K562 (cell line): ENCODE measurements around the gene ZSWIM6. TPM values are rescaled to one million over a fixed set of nuclear protein-coding genes. Genes with fewer than 3 reads are reported as not detected.

ENCODE experiments used
- ATAC-seq: fragments of 200-7000 bp; cut with Tn5 transposase; 3 replicates; pipeline ENCODE4 v1.9.1; 2020; ENCODE audit warnings: moderate library complexity
- BruUV-seq: library from RNA; stranded (reverse); fragments of 400-500 nt; replicated peaks from 2 replicates; lab custom pipeline; 2021; lab: Mats Ljungman, UMichigan
- CTCF ChIA-PET: fragments of 300-600 bp; formaldehyde crosslinking; extraction: SDS; loops from one replicate; lab custom pipeline; 2021; ENCODE audit warnings: low intra/inter-chr PET ratio; lab: Yijun Ruan, JAX
- POLR2A ChIA-PET: fragments of 300-600, 350-650 bp; sonication (Branson Sonifier 250); formaldehyde crosslinking; extraction: SDS; loops from one replicate; lab custom pipeline; 2021; ENCODE audit warnings: antibody characterized with exemption, inconsistent platforms; lab: Yijun Ruan, JAX
- DNase-seq, 4 experiments: peaks; one replicate each; pipeline versions ENCODE4 v3.0.0 to v3.0.0-alpha.2; 2011 to 2018; ENCODE audit warnings: low spot score in 3 of 4, mixed read lengths in 3 of 4; ENCODE audit errors: extremely low read depth in 1 of 4
- FAIRE-seq: peaks from 2 replicates; lab custom pipeline; 2011; peaks lifted over from hg19 to GRCh38; lab: Jason Lieb, UNC
- H2AFZ ChIP-seq: 2 replicates; pipeline ENCODE4 v1.6.0; 2011; ENCODE audit warnings: low read depth, low read length, control low read depth, inconsistent platforms
- H3K27ac ChIP-seq: fragments of 200-600 bp; 3 replicates; pipeline ENCODE4 v1.8.0; 2011; ENCODE audit warnings: low read depth, mild to moderate bottlenecking, control low read depth, inconsistent platforms, low read length, moderate library complexity, mixed read lengths; ENCODE audit errors: extremely low read depth
- H3K27me3 ChIP-seq, 2 experiments: fragments of 300-600 bp in 1 of 2; 2 replicates in 1 of 2; 3 replicates in 1 of 2; pipeline versions ENCODE4 v1.6.0 to v1.8.0; 2011; ENCODE audit warnings: inconsistent platforms in 2 of 2, low read length in 2 of 2, mild to moderate bottlenecking in 1 of 2, mixed read lengths in 1 of 2, moderate library complexity in 1 of 2; ENCODE audit not compliant: control insufficient read depth in 2 of 2, insufficient read depth in 2 of 2
- H3K36me3 ChIP-seq: fragments of 300-600 bp; 3 replicates; pipeline ENCODE4 v1.8.0; 2011; ENCODE audit warnings: mild to moderate bottlenecking, low read length, inconsistent platforms; ENCODE audit not compliant: control insufficient read depth, insufficient read depth
- H3K4me1 ChIP-seq, 2 experiments: fragments of 200-600 bp in 1 of 2; replicated peaks in 1 of 2; 2 replicates in 1 of 2; 3 replicates in 1 of 2; pipeline versions ENCODE4 v1.5.1 to v1.8.0; 2011; ENCODE audit warnings: inconsistent platforms in 2 of 2, low read length in 2 of 2, mild to moderate bottlenecking in 1 of 2, mixed read lengths in 1 of 2, moderate library complexity in 1 of 2; ENCODE audit not compliant: control insufficient read depth in 2 of 2, insufficient read depth in 2 of 2
- H3K4me2 ChIP-seq: 2 replicates; pipeline ENCODE4 v1.6.1; 2011; ENCODE audit warnings: low read length, control low read depth, inconsistent platforms, mixed read lengths; ENCODE audit not compliant: insufficient read depth
- H3K4me3 ChIP-seq: fragments of 200-600 bp; sonication (generic), shearing (Covaris generic); 2 replicates; pipeline ENCODE4 v1.5.1; 2016; ENCODE audit warnings: control low read depth, inconsistent platforms
- H3K79me2 ChIP-seq: fragments of 200-600 bp; 3 replicates; pipeline ENCODE4 v1.8.0; 2011; ENCODE audit warnings: low read length, inconsistent platforms; ENCODE audit not compliant: control insufficient read depth, insufficient read depth
- H3K9ac ChIP-seq, 2 experiments: 2 replicates each; pipeline versions ENCODE4 v1.6.0 to v1.6.1; 2011; ENCODE audit warnings: low read depth in 2 of 2, low read length in 2 of 2, control low read depth in 1 of 2, inconsistent platforms in 1 of 2, mild to moderate bottlenecking in 1 of 2, mixed read lengths in 1 of 2; ENCODE audit not compliant: insufficient read depth in 1 of 2
- H3K9me1 ChIP-seq: one replicate; pipeline ENCODE4 v1.6.0; 2011; ENCODE audit warnings: inconsistent platforms, mild to moderate bottlenecking, low read length, moderate library complexity; ENCODE audit not compliant: control insufficient read depth, insufficient read depth
- H3K9me3 ChIP-seq: replicated peaks from 2 replicates; pipeline ENCODE4 v1.5.1; 2011; ENCODE audit warnings: low read depth, low read length, inconsistent platforms; ENCODE audit not compliant: control insufficient read depth, insufficient read depth
- H4K20me1 ChIP-seq: replicated peaks from 2 replicates; pipeline ENCODE4 v1.6.1; 2011; ENCODE audit warnings: low read length, inconsistent platforms, mixed read lengths; ENCODE audit not compliant: control insufficient read depth, insufficient read depth
- MXI1 ChIP-seq: IDR thresholded peaks from 2 replicates; pipeline ENCODE4 v1.6.1; 2011; ENCODE audit warnings: low read depth, mild to moderate bottlenecking, improper control_type of control experiment, low read length
- PML ChIP-seq: IDR thresholded peaks from 2 replicates; pipeline ENCODE4 v1.6.1; 2012; ENCODE audit warnings: low read length, inconsistent platforms
- SMARCB1 ChIP-seq: IDR thresholded peaks from 2 replicates; pipeline ENCODE4 v1.6.1; 2011; ENCODE audit warnings: improper control_type of control experiment, low read depth; ENCODE audit not compliant: insufficient read length
- SUPT5H ChIP-seq: fragments of 450-650 bp; IDR thresholded peaks from 2 replicates; pipeline ENCODE4 v1.6.1; 2016
- TOE1 ChIP-seq, 2 experiments: fragments of 450-650 bp in 1 of 2; sonication (generic) in 1 of 2; formaldehyde crosslinking in 1 of 2; IDR thresholded peaks; 2 replicates each; pipeline versions ENCODE4 v1.7.1 to v1.8.0; 2016 to 2022; ENCODE audit warnings: borderline replicate concordance in 2 of 2, mild to moderate bottlenecking in 2 of 2, antibody characterized with exemption in 1 of 2, inconsistent platforms in 1 of 2, low read depth in 1 of 2, missing genetic modification reagents in 1 of 2, moderate library complexity in 1 of 2
- YY1 ChIP-seq, 3 experiments: IDR thresholded peaks; 2 replicates each; pipeline ENCODE4 v1.6.1; 2011; ENCODE audit warnings: low read length in 2 of 3, mild to moderate bottlenecking in 2 of 3, moderate library complexity in 2 of 3, borderline replicate concordance in 1 of 3, control low read depth in 1 of 3, low read depth in 1 of 3; ENCODE audit not compliant: insufficient read depth in 3 of 3, insufficient replicate concordance in 2 of 3, control insufficient read depth in 1 of 3, insufficient read length in 1 of 3; ENCODE audit errors: extremely low read depth in 1 of 3
- ZKSCAN8 ChIP-seq: fragments of 200-800 bp; sonication (Bioruptor generic); IDR thresholded peaks from 2 replicates; pipeline ENCODE4 v1.6.1; 2016; ENCODE audit warnings: missing genetic modification characterization, missing compliant biosample characterization
- ZNF507 ChIP-seq: conservative IDR thresholded peaks from 2 replicates; pipeline ENCODE4 v1.6.1; 2017; ENCODE audit warnings: missing genetic modification characterization, missing compliant biosample characterization
- WGBS: fragments of 100-300 bp; shearing (Covaris generic); methylation state at CpG from one replicate; pipeline ENCODE4 v1.1.6; 2016; ENCODE audit warnings: low coverage, mixed read lengths; ENCODE audit not compliant: insufficient coverage; ENCODE audit errors: missing lambda C conversion rate; 5-methylcytosine and 5-hydroxymethylcytosine counted together
- in situ Hi-C: fragments of 300-500 bp; cut with MboI; formaldehyde crosslinking; loops from 4 replicates; pipeline ENCODE4 v1.15.0; 2018; ENCODE audit warnings: inconsistent platforms, mixed read lengths
- intact Hi-C: fragments of 100-400 bp; cut with micrococcal nuclease; formaldehyde crosslinking; loops from 2 replicates; pipeline ENCODE4 v1.14.2; 2022
- polyA plus RNA-seq, 8 experiments: library from polyadenylated mRNA; depleted of rRNA in 4 of 8; stranded (reverse) in 5 of 8; unstranded in 3 of 8; fragments of >200 nt; fragmentation: Nextera tagmentation in 2 of 8; fragmentation: Illumina TruSeq in 1 of 8; extraction: Ambion mirVana in 2 of 8; extraction: Trizol in 1 of 8; gene quantifications; 2 replicates each; pipeline versions ENCODE4 v1.2.1 to v1.2.3, GENCODE V29; 2011 to 2014; ENCODE audit warnings: inconsistent platforms in 1 of 8, missing spikeins in 1 of 8
- total RNA-seq, 7 experiments: library from RNA; depleted of rRNA in 6 of 7; stranded (reverse); fragments of >200 nt in 6 of 7; fragmentation: Illumina TruSeq in 2 of 7; extraction: Trizol in 2 of 7; gene quantifications; 2 replicates each; pipeline versions ENCODE4 v1.2.1 to v1.2.3, GENCODE V29; 2011 to 2021; ENCODE audit warnings: low replicate concordance in 1 of 7
- TF ChIP-seq, protein P1 (sequence below): fragments of 450-650 bp; IDR thresholded peaks from 2 replicates; pipeline ENCODE4 v1.6.1; 2018; ENCODE audit not compliant: partially characterized antibody
- TF ChIP-seq, protein P2 (sequence below): IDR thresholded peaks from 2 replicates; pipeline ENCODE4 v1.6.1; 2012; ENCODE audit warnings: low read depth, low read length, improper control_type of control experiment, borderline replicate concordance
- TF ChIP-seq, protein P3 (sequence below): fragments of 250-450 bp; sonication (Bioruptor Pico); IDR thresholded peaks from 2 replicates; pipeline ENCODE4 v1.5.1; 2021; ENCODE audit warnings: mild to moderate bottlenecking

The ZSWIM6 gene
- total and polyA plus RNA-seq, 9 of the 15 experiments (the other 6 are each of a cell fraction or from before 2014, with no cell fraction given) = 0.81 to 3.2 (median 2.0) TPM

DNA sequence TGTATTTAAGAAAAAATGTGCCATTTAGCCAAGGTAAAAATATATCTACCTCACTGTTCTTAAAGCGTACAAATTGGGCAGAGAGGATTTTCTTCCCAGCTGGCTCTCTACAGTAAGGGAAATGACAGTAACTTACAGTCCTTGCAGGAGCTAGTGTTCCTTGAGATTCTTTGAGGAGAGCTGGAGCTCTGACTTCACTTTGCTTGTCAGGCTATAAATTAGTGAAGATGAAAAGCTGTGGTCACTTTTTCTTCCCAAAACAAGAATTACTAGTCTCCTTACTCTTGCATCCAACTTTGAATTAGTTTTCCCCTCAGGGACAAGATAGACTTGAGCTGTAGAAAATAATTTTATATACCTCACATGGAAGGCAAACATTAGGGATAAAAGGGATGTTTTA, 129.9 kb downstream of the ZSWIM6 start:
- in situ Hi-C loops = no loop called here
- no peak overlapping the region for H3K4me2 ChIP-seq
- no peak for FAIRE-seq

More for the DNA sequence above, 129.9 kb downstream of the ZSWIM6 start:
- Histone ChIP-seq H3K79me2 (no peaks in the 10 kb centered on the region), H3K9me1 (no peaks in the 10 kb centered on the region), H3K27me3 (no peaks in the 10 kb centered on the region), H3K4me1 (no peaks in the 10 kb centered on the region), H3K27ac (no peak overlapping the region), H3K4me3 (no peak overlapping the region), H3K9ac (no peak overlapping the region), H3K36me3 (no peaks in the 10 kb centered on the region), H4K20me1 (0 out of 2 replicates have a peak, but pooled peaks cover 5% of the 10 kb centered on the region), H2AFZ (no peak overlapping the region), H3K9me3 (no peaks in the 10 kb centered on the region)
- intact Hi-C loops = no loop called here
- BruUV-seq = no TSS peak
- POLR2A ChIA-PET = interaction anchor here (1.1 kb wide), 1 partner anchor 11 kb away, joined by 4 read pairs; no protein-coding TSS in a partner anchor
- WGBS = 0% methylated on average over 1 of the region's 1 CpG
- TF ChIP-seq ZNF507 (tag) (no peak), MXI1 (no peak), PML (no peak), SUPT5H (no peak), SMARCB1 (no peak), ZKSCAN8 (CRISPR knock-in tag) (no peak), YY1 (IDR thresholded peaks at IDR 0.05; ENCODE audit: borderline replicate concordance in 1 of 3, control insufficient read depth in 1 of 3, extremely low read depth in 1 of 3, insufficient read depth in 3 of 3, insufficient read length in 1 of 3, insufficient replicate concordance in 2 of 3, low read depth in 1 of 3, low read length in 2 of 3) (no peak), TOE1 (IDR thresholded peaks at IDR 0.05; ENCODE audit: borderline replicate concordance) (no peak), TOE1 (CRISPR knock-in tag; IDR thresholded peaks at IDR 0.05; ENCODE audit: borderline replicate concordance, low read depth) (no peak)
- TF ChIP-seq, protein P1, sequence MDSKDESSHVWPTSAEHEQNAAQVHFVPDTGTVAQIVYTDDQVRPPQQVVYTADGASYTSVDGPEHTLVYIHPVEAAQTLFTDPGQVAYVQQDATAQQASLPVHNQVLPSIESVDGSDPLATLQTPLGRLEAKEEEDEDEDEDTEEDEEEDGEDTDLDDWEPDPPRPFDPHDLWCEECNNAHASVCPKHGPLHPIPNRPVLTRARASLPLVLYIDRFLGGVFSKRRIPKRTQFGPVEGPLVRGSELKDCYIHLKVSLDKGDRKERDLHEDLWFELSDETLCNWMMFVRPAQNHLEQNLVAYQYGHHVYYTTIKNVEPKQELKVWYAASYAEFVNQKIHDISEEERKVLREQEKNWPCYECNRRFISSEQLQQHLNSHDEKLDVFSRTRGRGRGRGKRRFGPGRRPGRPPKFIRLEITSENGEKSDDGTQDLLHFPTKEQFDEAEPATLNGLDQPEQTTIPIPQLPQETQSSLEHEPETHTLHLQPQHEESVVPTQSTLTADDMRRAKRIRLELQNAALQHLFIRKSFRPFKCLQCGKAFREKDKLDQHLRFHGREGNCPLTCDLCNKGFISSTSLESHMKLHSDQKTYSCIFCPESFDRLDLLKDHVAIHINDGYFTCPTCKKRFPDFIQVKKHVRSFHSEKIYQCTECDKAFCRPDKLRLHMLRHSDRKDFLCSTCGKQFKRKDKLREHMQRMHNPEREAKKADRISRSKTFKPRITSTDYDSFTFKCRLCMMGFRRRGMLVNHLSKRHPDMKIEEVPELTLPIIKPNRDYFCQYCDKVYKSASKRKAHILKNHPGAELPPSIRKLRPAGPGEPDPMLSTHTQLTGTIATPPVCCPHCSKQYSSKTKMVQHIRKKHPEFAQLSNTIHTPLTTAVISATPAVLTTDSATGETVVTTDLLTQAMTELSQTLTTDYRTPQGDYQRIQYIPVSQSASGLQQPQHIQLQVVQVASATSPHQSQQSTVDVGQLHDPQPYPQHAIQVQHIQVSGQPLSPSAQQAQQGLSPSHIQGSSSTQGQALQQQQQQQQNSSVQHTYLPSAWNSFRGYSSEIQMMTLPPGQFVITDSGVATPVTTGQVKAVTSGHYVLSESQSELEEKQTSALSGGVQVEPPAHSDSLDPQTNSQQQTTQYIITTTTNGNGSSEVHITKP = no peak
- TF ChIP-seq, protein P2, sequence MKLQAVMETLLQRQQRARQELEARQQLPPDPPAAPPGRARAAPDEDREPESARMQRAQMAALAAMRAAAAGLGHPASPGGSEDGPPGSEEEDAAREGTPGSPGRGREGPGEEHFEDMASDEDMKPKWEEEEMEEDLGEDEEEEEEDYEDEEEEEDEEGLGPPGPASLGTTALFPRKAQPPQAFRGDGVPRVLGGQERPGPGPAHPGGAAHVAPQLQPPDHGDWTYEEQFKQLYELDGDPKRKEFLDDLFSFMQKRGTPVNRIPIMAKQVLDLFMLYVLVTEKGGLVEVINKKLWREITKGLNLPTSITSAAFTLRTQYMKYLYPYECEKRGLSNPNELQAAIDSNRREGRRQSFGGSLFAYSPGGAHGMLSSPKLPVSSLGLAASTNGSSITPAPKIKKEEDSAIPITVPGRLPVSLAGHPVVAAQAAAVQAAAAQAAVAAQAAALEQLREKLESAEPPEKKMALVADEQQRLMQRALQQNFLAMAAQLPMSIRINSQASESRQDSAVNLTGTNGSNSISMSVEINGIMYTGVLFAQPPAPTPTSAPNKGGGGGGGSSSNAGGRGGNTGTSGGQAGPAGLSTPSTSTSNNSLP = no peak
- TF ChIP-seq, protein P3, sequence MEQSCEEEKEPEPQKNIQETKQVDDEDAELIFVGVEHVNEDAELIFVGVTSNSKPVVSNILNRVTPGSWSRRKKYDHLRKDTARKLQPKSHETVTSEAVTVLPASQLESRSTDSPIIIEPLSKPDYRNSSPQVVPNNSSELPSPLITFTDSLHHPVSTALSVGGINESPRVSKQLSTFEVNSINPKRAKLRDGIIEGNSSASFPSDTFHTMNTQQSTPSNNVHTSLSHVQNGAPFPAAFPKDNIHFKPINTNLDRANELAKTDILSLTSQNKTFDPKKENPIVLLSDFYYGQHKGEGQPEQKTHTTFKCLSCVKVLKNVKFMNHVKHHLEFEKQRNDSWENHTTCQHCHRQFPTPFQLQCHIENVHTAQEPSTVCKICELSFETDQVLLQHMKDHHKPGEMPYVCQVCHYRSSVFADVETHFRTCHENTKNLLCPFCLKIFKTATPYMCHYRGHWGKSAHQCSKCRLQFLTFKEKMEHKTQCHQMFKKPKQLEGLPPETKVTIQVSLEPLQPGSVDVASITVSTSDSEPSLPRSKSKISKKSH = no peak
- CTCF ChIA-PET = no interaction called here
- no peak for DNase-seq
- no peak for ATAC-seq
